ENCODE measurements around the gene MNT. TPM values are rescaled to one million over a fixed set of nuclear protein-coding genes. Genes with fewer than 3 reads are reported as not detected.

Gene MNT
- total RNA-seq, 2 donors from 2014 or later, result 23.4 to 31.9 TPM

- H3K9me3 Mint-ChIP-seq, result no peaks in the 10 kb centered on the region
- peak overlapping the region; percentile 88 to 94 for H3K27ac Mint-ChIP-seq
- peak; percentile 63 to 72 for ATAC-seq
- DNase-seq (ENCODE audit: low spot score in 2 of 2), result peak; percentile 98 to 100
- peaks cover 9 to 11% of the 10 kb centered on the region in 2 donors for H3K36me3 Mint-ChIP-seq
These were observed 8.3 kb downstream of the MNT start for GRCh38 chr17:2392252-2393173.

GRCh38 chr17:2391597-2392251 lies 9.1 kb downstream of the MNT start:
- H3K9me3 Mint-ChIP-seq, result no peaks in the 10 kb centered on the region
- H3K36me3 Mint-ChIP-seq, result peaks cover 9 to 11% of the 10 kb centered on the region in 2 donors
- H3K27ac Mint-ChIP-seq, result peak overlapping the region; percentile 88 to 94
- DNase-seq (ENCODE audit: low spot score in 2 of 2) (no peak), ATAC-seq (no peak)

- H3K36me3 Mint-ChIP-seq, result peaks cover 9 to 11% of the 10 kb centered on the region in 2 donors
- H3K9me3 Mint-ChIP-seq, result no peaks in the 10 kb centered on the region
- ATAC-seq (no peak), DNase-seq (ENCODE audit: low spot score in 2 of 2) (no peak)
- H3K27ac Mint-ChIP-seq, result peak overlapping the region; percentile 58 to 68
These were observed 10.5 kb downstream of the MNT start for GRCh38 chr17:2390199-2390836.

GRCh38 chr17:2388683-2389055 lies 12.2 kb downstream of the MNT start:
- Mint-ChIP-seq H3K36me3 (peaks cover 9 to 11% of the 10 kb centered on the region in 2 donors), H3K27ac (peak overlapping the region; percentile 58 to 86), H3K9me3 (no peaks in the 10 kb centered on the region)
- ATAC-seq, result no peak
- no peak for DNase-seq (ENCODE audit: low spot score in 2 of 2)

- H3K27ac Mint-ChIP-seq, result peak overlapping the region; percentile 58 to 86
- peaks cover 9 to 11% of the 10 kb centered on the region in 2 donors for H3K36me3 Mint-ChIP-seq
- no peak for ATAC-seq
- no peaks in the 10 kb centered on the region for H3K9me3 Mint-ChIP-seq
- DNase-seq (ENCODE audit: low spot score in 2 of 2), result no peak
These were observed 12.7 kb downstream of the MNT start for GRCh38 chr17:2388020-2388682.

GRCh38 chr17:2387086-2388019 lies 13.5 kb downstream of the MNT start:
- Mint-ChIP-seq H3K36me3 (peaks cover 9 to 10% of the 10 kb centered on the region in 2 donors), H3K27ac (peak overlapping the region in 1 of 2 donors; percentile 79), H3K9me3 (no peaks in the 10 kb centered on the region)
- no peak for ATAC-seq
- no peak for DNase-seq (ENCODE audit: low spot score in 2 of 2)

- no peak overlapping the region for H3K27ac Mint-ChIP-seq
- no peaks in the 10 kb centered on the region for H3K9me3 Mint-ChIP-seq
- ATAC-seq (no peak), DNase-seq (ENCODE audit: low spot score in 2 of 2) (no peak)
- H3K36me3 Mint-ChIP-seq, result peaks cover under 1 to 2% of the 10 kb centered on the region in 2 donors
These were observed 14.3 kb downstream of the MNT start for GRCh38 chr17:2386400-2387085.

- ATAC-seq (no peak), DNase-seq (ENCODE audit: low spot score in 2 of 2) (no peak)
- no peak overlapping the region for H3K27ac Mint-ChIP-seq
- no peaks in the 10 kb centered on the region for H3K36me3 Mint-ChIP-seq
- H3K9me3 Mint-ChIP-seq, result no peaks in the 10 kb centered on the region
These were observed 15.3 kb downstream of the MNT start for GRCh38 chr17:2385240-2386210.

- Mint-ChIP-seq H3K27ac (no peak overlapping the region), H3K36me3 (no peaks in the 10 kb centered on the region), H3K9me3 (no peaks in the 10 kb centered on the region)
- DNase-seq (ENCODE audit: low spot score in 2 of 2) (no peak), ATAC-seq (no peak)
These were observed 16.3 kb downstream of the MNT start for GRCh38 chr17:2384439-2385127.

GRCh38 chr17:2383628-2384167 lies 17.2 kb downstream of the MNT start:
- Mint-ChIP-seq H3K27ac (peak overlapping the region in 1 of 2 donors; percentile 55), H3K9me3 (no peaks in the 10 kb centered on the region), H3K36me3 (no peaks in the 10 kb centered on the region)
- no peak for ATAC-seq
- no peak for DNase-seq (ENCODE audit: low spot score in 2 of 2)

GRCh38 chr17:2380950-2381649 lies 19.8 kb downstream of the MNT start:
- Mint-ChIP-seq H3K36me3 (no peaks in the 10 kb centered on the region), H3K27ac (peak overlapping the region; percentile 30 to 48), H3K9me3 (no peaks in the 10 kb centered on the region)
- no peak for ATAC-seq
- no peak for DNase-seq (ENCODE audit: low spot score in 2 of 2)

GRCh38 chr17:2380226-2380922 lies 20.5 kb downstream of the MNT start:
- H3K27ac Mint-ChIP-seq, result peak overlapping the region in 1 of 2 donors; percentile 48
- DNase-seq (ENCODE audit: low spot score in 2 of 2) (no peak), ATAC-seq (no peak)
- H3K9me3 Mint-ChIP-seq, result no peaks in the 10 kb centered on the region
- no peaks in the 10 kb centered on the region for H3K36me3 Mint-ChIP-seq
